ENCODE results near the gene LPP.

LPP gene

DNA sequence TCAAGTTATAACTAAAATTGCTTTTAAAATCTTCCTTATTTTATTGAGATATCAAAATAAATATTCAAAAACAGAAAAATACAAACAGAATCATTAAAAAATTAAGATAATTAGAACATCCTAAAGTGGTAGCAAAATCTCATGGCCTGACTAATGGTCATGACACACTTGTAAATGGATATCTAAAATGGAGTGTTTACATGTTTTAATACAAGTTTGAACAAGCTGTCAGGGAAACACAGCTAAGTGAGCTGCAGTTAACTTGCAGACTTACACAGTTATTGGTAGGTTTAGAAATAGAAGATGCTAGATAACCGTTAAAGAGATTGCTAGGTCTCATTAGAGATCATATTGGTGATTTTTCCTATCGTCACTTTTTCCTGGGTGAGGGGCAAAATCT is 242.3 kb downstream of the LPP start:
- Histone ChIP-seq H3K9me2 (replicated peaks; ENCODE audit: insufficient read depth, low read length) (no peaks in the 10 kb centered on the region), H3K27ac (ENCODE audit: low read depth, low read length) (no peak overlapping the region), H3K79me2 (ENCODE audit: insufficient read depth, low read length) (no peaks in the 10 kb centered on the region), H3K9me3 (ENCODE audit: insufficient read depth, low read length) (no peaks in the 10 kb centered on the region), H2AFZ (ENCODE audit: low read depth, low read length, severe bottlenecking) (no peak overlapping the region), H3F3A (ENCODE audit: insufficient read depth) (no peaks in the 10 kb centered on the region), H3K36me3 (ENCODE audit: low read length) (no peaks in the 10 kb centered on the region), H3K4me3 (ENCODE audit: insufficient read depth, low read length, poor library complexity, severe bottlenecking) (no peak overlapping the region), H3K27me3 (ENCODE audit: low read length) (no peaks in the 10 kb centered on the region), H4K20me1 (ENCODE audit: low read depth, low read length) (no peaks in the 10 kb centered on the region), H3K9ac (ENCODE audit: low read length) (no peak overlapping the region), H3K4me2 (ENCODE audit: low read depth, low read length, poor library complexity, severe bottlenecking) (no peak overlapping the region)
- no peak for TF ChIP-seq EZH2phosphoT487 (conservative IDR thresholded peaks at IDR 0.05; ENCODE audit: low read length)
- TF ChIP-seq, protein P1, sequence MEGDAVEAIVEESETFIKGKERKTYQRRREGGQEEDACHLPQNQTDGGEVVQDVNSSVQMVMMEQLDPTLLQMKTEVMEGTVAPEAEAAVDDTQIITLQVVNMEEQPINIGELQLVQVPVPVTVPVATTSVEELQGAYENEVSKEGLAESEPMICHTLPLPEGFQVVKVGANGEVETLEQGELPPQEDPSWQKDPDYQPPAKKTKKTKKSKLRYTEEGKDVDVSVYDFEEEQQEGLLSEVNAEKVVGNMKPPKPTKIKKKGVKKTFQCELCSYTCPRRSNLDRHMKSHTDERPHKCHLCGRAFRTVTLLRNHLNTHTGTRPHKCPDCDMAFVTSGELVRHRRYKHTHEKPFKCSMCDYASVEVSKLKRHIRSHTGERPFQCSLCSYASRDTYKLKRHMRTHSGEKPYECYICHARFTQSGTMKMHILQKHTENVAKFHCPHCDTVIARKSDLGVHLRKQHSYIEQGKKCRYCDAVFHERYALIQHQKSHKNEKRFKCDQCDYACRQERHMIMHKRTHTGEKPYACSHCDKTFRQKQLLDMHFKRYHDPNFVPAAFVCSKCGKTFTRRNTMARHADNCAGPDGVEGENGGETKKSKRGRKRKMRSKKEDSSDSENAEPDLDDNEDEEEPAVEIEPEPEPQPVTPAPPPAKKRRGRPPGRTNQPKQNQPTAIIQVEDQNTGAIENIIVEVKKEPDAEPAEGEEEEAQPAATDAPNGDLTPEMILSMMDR (IDR thresholded peaks at IDR 0.05; ENCODE audit: insufficient read depth, low read length, poor library complexity, severe bottlenecking), result no peak

DNA sequence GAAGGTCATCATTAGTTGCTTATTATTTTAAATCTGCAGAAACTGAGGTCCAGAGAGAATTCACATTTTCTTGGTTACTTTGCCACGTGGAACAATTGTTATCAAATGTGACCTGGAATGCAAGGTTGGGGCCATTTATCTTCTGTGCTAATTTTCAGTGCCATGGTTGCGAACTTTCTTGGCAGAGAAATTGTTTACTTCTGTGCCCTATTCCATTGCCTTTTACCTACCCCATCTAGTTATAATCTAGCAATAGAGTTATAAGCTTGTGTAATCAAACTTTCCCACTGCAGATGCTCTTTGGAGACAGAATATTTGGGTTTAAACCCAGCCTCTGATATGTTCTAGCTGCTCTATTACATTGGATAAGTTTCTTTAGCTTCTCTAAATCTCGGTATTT is 242.9 kb downstream of the LPP start:
- Histone ChIP-seq H3F3A (ENCODE audit: insufficient read depth) (no peaks in the 10 kb centered on the region), H3K36me3 (ENCODE audit: low read length) (no peaks in the 10 kb centered on the region), H3K4me2 (ENCODE audit: low read depth, low read length, poor library complexity, severe bottlenecking) (peak overlapping the region; percentile 9), H3K79me2 (ENCODE audit: insufficient read depth, low read length) (no peaks in the 10 kb centered on the region), H3K9ac (ENCODE audit: low read length) (no peak overlapping the region), H3K27ac (ENCODE audit: low read depth, low read length) (no peak overlapping the region), H3K4me3 (ENCODE audit: insufficient read depth, low read length, poor library complexity, severe bottlenecking) (no peak overlapping the region), H3K27me3 (ENCODE audit: low read length) (no peaks in the 10 kb centered on the region), H3K9me2 (replicated peaks; ENCODE audit: insufficient read depth, low read length) (no peaks in the 10 kb centered on the region), H3K9me3 (ENCODE audit: insufficient read depth, low read length) (no peaks in the 10 kb centered on the region), H4K20me1 (ENCODE audit: low read depth, low read length) (no peaks in the 10 kb centered on the region), H2AFZ (ENCODE audit: low read depth, low read length, severe bottlenecking) (no peak overlapping the region)
- TF ChIP-seq EZH2phosphoT487 (conservative IDR thresholded peaks at IDR 0.05; ENCODE audit: low read length), result no peak
- TF ChIP-seq, protein P1 (IDR thresholded peaks at IDR 0.05; ENCODE audit: insufficient read depth, low read length, poor library complexity, severe bottlenecking), result no peak

GRCh38 chr3:188397766-188398705 is 244.1 kb downstream of the LPP start:
- no peaks in the 10 kb centered on the region for H3K9me3 ChIP-seq (ENCODE audit: insufficient read depth, low read length)
- no peak overlapping the region for H3K9ac ChIP-seq (ENCODE audit: low read length)
- no peak overlapping the region for H3K27ac ChIP-seq (ENCODE audit: low read depth, low read length)
- TF ChIP-seq EZH2phosphoT487 (conservative IDR thresholded peaks at IDR 0.05; ENCODE audit: low read length), result no peak
- TF ChIP-seq, protein P1 (IDR thresholded peaks at IDR 0.05; ENCODE audit: insufficient read depth, low read length, poor library complexity, severe bottlenecking), result no peak
- no peaks in the 10 kb centered on the region for H4K20me1 ChIP-seq (ENCODE audit: low read depth, low read length)
- no peak overlapping the region for H2AFZ ChIP-seq (ENCODE audit: low read depth, low read length, severe bottlenecking)
- H3K79me2 ChIP-seq (ENCODE audit: insufficient read depth, low read length), result no peaks in the 10 kb centered on the region
- H3K4me2 ChIP-seq (ENCODE audit: low read depth, low read length, poor library complexity, severe bottlenecking), result no peak overlapping the region
- H3F3A ChIP-seq (ENCODE audit: insufficient read depth), result no peaks in the 10 kb centered on the region
- H3K4me3 ChIP-seq (ENCODE audit: insufficient read depth, low read length, poor library complexity, severe bottlenecking), result no peak overlapping the region
- no peaks in the 10 kb centered on the region for H3K27me3 ChIP-seq (ENCODE audit: low read length)
- H3K9me2 ChIP-seq (replicated peaks; ENCODE audit: insufficient read depth, low read length), result no peaks in the 10 kb centered on the region
- no peaks in the 10 kb centered on the region for H3K36me3 ChIP-seq (ENCODE audit: low read length)

Data from SU-DHL-6 (cell line).